HG03354 (cell line): ENCODE results near the gene LYSMD1.

Source experiments
- ATAC-seq: cut with Tn5 transposase; IDR thresholded peaks from one replicate; pipeline ENCODE4 v1.9.1; 2021; ENCODE audit warnings: mild to moderate bottlenecking; ENCODE audit not compliant: unreplicated experiment, poor library complexity, severe bottlenecking

The LYSMD1 gene

DNA sequence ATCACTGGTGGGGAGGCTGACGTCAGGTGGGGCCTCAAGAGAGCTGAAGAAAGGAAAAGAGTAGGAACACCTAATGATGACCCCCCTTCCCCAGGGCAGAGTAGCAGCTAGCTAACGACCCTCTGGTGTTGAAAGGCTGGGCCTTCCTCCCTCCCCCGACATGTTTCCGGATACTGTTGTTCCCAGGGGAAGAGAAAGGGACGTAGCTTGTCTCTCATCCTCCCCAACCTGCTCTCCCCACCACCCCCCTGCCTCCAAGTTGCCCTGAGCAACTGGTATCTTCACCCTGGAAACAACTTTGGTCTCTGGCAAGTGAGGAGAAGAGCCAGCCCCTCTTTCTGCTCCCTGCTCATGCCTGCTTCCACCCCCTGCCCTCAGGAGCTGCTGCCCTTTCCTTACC, 21.7 kb downstream of the LYSMD1 start:
- ATAC-seq: no peak

DNA sequence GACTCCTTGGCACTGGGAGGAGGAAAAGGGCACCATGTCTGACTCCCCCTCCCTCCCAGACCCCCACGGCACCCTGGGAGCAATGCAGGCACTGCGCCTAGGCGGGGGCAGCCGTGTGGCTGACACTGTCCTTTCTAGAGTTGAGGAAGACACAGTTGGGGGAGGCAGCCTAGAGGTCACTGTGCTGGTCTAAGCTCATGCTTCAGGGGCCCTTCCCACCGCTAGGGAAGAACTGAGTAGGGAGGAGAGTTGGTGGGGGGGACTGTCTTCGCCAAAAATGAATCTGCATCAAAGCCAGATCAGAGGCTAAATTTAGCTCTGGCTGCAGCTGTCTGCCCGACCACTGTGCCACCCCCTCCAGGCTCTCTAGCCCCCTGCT, 22.7 kb downstream of the LYSMD1 start:
- ATAC-seq: no peak

DNA sequence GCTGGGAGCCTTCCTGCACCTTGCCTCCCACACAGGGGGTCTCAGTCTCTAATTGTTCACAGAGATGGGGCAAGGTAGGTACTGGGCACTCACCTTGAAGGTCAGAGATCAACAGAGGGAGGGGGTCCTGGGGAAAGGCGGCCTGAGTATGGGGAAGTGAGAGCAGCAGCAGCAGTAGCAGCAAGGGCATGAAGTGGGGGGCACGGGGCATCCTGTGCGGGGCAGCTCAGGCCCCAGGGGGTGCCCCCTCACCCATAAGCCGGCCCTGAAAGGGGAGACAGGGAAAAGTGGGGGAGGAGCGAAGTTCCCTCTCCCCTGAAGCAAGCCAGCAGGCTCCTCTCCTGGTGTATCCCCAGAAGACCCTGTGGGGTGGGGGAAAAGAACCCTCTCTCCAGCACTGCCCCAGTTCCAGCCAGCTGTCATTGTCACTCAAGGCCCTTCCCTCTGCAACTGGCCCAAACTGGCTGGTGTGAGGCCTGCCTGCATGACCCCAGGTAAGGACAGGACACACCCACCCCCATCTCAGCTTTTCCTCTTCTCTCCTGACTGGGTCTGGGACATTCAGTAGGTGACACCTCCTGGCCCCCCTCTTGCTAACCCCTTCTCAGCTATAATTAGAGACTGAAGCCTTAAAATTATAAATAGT, 23.2 kb downstream of the LYSMD1 start:
- no peak for ATAC-seq

DNA sequence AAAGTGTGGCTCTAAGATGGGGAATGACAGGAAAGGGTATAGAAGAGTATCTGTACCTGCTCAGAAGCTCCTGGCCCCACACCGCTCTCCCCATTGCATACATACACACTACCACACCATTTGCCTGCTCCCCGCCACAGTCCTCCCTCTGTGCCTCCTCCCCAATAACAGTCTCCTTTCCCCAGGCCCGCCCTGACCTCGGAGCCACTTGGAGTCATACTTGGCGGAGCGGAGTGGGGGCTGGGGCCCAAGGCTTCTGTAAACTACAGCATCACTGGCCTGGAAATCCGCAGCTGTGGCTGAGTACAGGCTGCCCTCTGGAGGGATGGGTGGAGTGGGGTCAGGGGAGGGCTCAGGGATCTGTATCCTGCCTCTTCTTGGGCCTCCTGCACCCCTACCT, 27.9 kb downstream of the LYSMD1 start:
- ATAC-seq: no peak

DNA sequence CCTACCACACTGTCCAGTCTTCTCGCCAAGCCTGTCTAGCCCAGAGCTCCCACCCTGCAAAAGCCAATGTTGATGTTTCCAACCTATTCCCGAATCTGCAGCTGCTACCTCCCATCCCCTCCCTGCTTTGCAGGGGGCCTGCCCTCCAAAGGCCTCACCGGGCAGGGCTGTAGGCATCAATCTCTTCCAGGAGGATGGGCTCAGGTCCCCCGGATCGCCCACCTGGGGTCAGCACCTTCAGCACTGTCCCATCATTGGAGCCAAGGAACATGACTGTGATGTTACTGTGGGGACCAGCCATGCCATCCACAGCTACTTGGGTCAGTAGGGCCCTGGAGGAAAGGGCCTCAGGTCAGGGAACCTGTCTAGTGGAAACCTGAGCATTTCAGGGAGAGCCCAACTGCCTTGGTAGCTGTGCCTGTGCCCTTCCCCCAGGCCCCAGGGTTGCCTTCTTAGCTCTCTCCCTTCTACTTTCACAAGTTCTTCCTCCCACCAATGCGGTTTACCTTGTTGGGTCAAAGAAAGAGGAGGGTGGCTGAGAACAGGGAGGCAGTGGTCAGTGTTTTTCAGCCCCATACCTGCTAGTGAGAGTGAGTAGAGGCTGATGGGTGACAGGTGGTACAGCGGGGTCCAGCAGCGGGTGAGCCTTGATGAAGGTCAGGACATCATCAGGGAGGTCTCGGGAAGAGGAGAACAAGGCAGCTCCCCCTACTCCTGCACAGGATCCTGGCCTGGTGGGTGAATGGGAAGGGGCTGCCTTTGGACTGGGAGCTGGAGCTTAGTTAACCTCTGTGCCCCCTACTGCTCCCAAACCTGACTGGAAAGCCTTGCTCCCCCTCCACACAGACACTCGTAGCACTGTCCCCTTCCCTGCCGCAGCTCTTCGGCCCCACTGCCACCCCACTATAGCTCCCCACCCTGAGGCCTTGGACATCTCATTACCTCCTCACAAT, 30.0 kb downstream of the LYSMD1 start:
- ATAC-seq: no peak

DNA sequence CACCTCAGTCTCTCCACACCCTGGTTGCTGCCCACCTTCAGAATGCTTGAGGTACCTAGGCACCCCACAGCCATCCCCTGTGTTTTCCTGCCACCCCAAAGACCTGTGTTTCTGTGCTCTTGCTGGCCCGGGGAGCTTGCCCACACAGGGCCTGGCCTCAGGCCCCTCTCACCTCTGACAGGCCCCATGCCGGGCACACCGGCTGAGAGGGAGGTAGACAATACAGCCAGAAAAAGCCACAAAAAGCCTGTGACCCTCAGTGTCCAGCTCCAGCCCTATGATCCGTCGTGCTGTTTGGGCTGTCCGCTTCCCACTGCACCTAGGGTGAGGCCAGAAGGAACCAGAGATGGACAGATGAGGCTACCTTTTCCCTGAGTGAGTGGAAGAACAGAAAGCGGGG, 30.7 kb downstream of the LYSMD1 start:
- no peak for ATAC-seq

DNA sequence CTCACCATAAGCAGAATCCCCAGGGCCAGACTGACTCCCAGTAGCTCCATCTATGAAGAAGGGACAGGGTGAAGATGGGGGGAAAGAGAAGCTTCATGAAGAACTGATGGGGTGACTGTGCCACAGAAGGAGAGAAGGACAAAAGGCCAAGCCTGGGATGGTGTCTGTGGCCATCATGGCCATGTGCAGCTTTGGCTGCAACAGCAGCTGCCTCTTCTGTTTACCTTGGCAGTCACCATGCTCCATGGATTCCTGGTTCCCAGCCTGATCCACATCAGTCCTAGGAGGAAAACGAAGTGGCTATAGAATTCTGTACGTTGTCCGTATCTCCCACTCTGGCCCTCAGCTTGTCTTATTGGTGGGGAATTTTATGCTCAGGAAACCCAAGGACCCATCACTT, 31.3 kb downstream of the LYSMD1 start:
- no peak for ATAC-seq

DNA sequence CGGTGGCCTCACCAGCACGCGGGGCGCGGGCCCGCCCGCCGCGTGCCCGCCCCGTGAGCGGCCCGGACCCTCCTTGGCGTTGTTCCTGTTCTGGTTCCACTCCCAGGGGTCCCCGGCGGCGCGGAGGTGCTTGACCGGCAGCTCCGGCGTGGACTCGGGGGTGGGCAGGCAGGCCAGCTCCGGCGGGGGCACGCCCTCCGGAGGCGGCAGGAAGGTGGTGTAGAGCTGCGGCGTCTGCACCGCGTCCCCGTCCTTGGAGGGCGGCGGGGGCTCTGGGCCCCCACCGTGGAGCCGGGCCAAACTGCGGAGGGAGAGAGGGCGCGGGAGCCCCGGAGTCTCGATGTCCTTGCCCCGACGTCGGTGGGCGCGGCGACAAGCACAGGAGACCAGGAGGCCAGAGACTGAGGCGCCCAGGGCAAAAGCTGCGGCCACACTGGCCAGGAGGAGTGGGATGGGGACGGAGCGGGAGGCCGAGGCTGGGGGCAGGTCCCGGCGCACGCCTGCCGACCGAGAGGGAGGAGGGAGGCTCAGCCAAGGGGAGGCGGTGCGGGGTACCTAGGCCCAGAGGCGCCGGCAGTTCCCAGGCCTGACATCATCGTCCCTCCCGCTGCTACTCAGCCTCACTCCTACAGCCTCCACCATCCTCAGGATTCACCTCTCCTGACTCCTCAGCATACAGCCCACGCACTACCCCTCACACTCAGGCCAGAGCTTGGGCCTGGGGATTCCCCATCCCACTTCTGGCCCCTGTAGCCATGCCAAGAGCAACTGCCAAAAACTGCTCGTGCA, 32.5 kb downstream of the LYSMD1 start:
- no peak for ATAC-seq

DNA sequence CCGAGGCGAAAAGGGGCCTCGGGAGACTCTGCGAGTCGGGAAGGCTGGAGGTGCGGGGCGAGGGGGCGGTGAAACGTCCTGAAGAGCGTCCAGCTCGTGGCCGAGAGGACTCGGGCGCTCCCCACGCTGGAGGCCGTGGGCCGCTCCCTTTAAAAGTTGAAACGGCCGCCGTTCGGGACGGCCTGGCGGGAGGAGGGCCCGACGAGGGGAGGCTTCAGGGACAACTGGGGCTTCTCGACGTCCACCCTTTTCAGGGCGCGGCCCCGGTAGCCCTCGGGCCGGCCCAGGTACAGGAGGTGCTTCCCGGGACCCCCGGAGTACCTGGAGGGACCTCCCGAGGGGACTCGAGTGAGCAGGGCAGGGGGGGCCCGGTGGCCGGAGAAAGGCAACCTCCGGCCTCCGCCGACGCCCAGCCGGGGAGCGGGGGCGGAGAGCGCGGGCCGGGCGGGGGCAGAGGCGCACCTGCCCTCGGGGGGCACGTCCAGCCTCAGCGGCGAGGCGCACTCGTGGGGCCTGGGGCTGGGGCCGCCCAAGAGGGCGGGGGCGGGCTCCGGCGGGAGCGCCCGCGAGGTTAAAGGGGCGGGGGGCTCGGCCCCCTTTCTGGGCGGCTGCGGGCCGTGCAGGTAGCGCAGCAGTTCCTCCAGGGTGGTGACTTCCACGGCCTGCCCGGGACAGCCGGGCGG, 33.2 kb downstream of the LYSMD1 start:
- ATAC-seq: no peak

DNA sequence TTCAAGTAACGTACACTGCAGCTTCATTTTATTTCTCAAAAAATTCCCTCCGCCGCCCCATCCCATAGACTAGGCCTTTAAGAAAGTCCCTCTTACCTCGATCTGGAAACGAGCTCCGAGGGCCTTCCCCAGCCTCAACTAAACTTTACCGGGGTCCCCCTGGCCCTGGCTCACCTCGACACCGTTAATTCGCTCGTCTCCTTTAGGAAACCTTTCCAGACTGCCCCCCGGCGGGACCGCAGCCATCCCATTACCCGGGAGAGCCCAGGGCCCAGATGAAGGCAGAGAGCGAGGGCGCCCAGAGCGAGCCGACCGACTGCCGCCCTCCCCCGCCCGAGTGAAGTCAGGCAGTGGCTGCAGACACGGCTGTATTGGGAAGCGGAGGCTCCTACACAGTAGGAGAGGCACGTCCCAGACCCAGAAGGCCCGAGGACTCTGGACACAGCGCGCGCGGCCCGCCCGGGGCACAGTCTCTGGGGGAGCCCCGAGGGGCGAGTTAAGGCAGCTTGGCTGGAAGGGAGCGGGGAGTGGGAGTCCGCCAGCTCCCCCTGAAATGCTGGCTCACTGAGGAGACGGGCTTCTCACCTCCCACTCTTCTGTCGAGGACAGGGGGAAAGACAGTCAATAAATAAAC, 33.9 kb downstream of the LYSMD1 start:
- no peak for ATAC-seq

DNA sequence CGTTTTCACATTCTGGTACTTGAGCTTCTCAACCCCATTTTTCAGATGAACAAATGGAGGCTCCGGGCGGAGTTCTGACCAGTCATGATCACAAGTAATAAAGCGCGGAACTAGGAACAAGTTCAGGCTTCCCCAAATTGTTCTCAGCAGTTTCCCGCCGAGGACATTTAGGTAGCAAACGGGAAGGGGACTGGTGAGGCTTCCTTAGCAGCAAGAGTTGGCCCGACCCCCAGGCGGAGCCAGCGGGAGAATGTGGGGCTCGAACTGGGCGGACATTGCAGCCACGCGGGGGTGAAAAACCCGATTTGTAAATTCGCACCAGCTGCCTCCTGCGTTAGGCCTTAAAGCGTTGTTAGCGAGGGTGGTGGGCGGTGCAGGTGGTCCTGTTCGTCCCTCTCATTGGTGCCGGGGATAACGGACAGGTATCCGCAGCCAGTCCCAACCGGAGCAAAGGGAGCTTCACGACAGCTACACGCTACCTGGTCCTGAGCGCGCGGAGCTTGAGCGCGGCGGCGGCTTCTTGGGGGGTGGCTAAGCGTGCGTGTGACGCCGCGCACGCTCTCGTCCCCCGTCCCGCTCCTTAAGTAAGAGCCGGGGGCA, 34.6 kb downstream of the LYSMD1 start:
- ATAC-seq: peak; percentile 92

DNA sequence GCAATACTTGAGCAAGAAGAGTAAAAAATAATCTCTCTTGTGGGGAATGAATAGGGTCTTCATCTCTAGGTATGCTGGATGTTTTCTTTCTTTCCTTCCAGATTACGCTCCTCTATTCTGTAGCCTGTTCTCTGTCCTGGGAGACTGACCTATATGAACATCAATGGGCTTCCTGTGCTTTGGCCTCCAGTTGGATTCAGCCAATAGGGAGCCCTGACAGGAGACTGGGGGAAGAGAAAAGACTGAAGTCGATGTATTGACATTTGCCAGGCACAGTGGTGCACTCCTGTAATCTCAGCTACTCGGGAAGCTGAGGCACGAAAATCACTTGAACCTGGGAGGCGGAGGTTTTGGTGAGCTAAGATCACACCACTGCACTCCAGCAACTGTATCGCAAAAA, 36.9 kb downstream of the LYSMD1 start:
- ATAC-seq: no peak

DNA sequence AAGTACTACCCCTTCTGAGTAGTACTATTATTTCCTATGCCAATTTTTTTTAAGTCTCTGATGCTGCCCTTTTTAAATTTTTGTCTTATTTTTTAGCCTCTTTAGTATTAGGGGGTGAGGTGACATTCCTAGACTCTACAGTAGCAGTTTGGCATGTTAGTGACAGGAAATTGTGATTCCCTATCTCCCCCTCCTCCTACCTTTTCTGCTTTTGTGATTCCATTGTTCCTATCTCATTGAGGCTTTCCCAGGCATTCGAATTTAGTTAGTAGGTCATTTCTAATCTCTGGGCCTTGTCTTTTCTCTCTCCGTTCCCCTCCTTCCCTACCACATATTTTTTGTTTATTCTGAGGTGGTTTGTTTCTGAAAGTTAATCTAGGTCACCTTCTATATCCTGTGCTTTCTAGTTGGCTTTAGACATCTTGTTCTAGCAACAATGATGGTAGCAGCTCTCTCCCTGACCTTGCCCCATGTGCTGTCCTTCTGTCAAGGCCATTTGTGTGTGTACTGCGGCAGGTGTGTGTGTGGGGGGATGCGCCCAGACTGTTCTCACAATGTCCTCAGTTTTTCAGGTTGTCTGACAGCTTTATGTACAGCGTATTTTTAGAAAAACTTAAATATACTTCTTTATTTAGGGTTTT, 40.8 kb downstream of the LYSMD1 start:
- no peak for ATAC-seq

DNA sequence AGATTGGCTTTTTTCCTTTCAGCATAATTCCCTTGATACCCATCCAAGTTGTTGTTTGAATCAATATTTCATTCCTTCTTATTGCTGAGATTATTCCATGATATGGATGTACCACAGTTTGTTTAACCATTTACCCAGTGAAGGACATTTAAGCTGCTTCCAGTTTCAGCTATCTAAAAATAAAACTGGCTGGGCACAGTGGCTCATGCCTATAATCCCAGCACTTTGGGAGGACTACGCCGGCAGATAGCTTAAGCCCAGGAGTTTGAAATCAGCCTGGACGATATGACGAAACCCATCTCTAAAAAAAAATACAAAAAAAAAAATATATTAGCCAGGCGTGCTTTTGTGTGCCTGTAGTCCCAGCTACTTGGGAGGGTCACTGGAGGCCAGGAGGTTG, 51.8 kb downstream of the LYSMD1 start:
- no peak for ATAC-seq
